NCI-H2107 (cell line): Measurements from ENCODE around the gene RABGAP1L.
"Not testable (repeated sequence)": the region's sequence is repeated elsewhere in the genome, so short reads cannot be mapped to it uniquely, and the experiment has no call there.

Experiments used
- DNase-seq: peaks from one replicate; lab custom pipeline; 2025; lab: John Stamatoyannopoulos, UW

The RABGAP1L gene

DNA sequence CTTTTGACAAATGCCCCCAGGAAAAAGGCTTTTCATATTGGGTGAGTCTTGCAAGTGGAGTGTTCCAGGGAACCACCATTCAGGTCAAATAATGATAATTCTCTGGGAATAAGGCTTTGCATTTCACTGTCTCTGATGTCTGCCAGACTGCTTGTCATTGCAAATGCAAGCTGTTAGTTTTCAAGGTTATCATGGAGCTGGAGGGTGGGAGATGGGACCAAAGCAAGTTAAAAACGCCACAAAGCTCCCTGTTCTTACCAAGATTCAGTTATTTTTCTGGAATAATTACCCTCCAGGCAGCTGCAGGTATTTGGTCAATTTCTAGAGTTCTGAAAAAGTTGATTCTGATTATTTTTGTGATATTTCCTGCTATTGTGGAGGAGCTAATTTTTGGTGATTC, 498.6 kb downstream of the RABGAP1L start:
- DNase-seq, result no peak

DNA sequence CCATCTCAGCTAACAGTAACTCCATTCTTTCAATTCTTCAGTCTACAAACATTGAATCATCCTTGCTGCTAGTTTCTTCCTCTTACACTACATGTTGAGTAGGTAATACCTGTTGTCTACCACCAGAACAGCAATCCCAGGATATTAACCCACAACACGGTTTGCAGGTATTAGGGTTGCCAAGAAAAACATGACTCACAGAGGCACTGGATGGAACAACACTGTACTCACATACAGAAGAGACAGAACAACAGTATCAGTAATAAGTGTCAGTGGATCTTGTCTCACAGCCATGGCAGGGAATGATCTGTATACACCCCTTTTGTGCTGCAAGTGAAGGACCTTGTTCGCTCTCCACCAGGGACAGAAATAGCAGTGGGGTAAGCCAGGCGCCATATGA, 500.5 kb downstream of the RABGAP1L start:
- DNase-seq, result no peak

DNA sequence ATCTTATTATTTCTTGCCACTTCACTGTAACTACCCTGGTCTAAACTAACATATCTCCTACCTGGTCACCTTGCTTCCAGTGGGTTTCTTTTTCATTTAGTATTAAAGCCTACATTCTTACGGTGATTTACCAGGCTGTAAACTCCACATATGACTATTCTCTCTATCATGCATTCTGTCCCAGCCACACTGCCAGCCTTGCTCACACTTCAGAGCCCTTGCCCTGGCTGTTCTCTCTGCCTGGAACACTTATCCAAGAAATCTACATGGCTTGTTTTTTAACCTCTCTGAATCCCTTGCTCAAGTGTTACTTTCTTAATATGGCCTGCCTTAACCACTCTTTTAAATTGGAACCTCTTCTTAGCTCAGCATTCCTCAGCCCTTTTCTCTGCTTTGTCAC, 501.2 kb downstream of the RABGAP1L start:
- DNase-seq, result no peak

DNA sequence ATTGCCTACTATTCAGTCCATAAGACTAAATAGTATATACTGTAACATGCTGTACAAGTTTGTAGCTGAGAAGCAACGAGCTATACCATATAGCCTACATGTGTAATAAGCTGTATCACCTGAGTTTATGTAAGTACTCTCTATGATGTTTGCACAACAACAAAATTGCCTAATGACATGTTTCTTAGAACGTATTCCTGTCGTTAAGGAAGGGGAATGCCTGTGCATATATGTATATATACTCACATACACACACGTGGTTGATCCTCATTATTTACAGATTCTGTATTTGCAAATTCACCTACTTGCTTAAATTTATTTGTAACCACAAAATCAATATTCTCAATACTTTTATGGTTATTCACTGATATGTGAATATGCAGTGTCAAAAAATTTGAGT, 504.0 kb downstream of the RABGAP1L start:
- no peak for DNase-seq

DNA sequence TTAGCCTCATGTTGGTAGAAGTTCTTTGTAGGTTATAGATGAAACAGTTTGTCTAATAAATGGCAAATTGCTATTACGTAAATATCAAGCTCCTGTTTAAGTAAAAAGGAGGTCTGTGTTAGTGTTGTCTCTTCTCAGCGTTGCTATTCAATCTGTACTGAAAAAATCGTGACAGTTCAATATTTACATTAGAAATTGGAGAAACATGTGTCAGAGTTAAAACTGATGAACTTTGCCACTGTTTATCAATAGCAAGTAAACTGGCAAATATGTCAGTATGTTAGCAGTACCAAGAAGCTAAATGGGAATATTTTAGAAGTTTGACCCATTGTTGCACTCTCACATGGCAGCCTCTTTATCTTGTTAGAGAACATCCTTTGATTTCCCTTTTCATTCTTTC, 506.9 kb downstream of the RABGAP1L start:
- no peak for DNase-seq

DNA sequence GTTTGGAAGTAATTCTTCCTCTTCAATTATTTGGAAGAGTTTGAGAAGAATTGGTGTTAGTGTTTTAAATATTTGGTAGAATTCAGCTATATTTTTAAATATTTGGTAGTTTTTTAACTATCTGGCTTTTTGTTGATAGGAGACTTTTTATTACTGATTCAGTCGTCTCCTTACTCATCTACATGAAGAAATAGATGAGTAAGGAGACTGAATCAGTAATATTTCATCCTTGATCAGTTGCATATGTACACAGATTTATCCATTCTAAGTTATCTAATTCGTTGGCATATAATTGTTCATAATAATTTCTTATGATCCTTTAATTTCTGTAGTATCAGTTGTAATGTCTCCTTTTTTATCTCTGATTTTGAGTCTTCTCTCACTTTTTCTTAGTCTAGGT, 512.5 kb downstream of the RABGAP1L start:
- DNase-seq, result no peak

DNA sequence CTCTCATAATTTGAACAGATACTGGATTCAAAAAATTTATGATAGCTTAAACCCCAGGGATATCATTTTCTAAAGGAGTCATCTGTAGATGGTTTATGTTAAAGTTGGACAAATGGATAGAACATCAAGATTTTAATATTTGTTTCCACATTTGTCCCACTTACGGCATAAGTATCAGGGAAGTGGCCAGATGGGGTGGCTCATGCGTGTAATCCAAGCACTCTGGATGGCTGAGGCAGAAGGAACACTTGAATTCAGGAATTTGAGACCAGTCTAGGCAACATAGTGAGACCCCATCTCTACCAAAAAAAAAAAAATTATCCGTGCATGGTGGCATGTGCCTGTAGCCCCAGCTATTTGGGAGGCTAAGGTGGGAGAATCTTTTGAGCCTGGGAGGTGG, 517.5 kb downstream of the RABGAP1L start:
- no peak for DNase-seq

DNA sequence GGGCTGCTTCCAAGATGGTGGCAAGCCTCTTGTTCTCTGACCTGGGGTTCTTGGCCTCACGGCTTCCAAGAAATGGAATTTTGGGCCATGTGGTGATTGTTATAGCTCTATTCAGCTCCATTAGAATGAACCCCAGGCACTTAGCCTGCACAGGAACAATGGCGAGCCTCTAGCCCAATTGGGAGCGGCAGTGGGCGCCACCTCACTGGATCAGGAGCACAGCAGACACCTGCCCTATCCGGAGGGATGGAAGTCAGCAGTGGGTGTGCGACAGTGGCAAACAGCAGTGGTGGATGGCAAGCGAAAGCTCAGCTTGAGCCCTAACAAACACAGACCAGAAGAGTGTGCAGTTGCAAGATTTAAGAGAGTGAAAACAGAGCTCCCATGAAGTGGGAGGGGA, 519.3 kb downstream of the RABGAP1L start:
- no peak for DNase-seq

DNA sequence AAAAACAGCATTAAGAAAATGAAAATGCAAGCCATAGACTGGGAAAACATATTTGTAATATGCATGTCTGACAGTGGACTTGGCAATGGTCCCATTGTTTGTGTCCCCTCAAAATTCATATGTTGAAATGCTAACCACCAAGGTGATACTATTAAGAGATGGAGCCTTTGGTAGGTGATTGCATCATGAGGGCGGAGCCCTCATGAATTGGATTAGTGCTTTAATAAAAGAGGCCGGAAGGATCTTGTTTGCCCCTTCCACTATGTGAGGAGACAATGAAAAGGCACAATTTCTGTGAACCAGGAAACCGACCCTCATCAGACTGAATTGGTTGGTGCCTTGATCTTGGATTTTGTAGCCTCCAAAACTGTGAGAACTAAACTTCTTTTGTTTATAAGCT, 520.8 kb downstream of the RABGAP1L start:
- no peak for DNase-seq

DNA sequence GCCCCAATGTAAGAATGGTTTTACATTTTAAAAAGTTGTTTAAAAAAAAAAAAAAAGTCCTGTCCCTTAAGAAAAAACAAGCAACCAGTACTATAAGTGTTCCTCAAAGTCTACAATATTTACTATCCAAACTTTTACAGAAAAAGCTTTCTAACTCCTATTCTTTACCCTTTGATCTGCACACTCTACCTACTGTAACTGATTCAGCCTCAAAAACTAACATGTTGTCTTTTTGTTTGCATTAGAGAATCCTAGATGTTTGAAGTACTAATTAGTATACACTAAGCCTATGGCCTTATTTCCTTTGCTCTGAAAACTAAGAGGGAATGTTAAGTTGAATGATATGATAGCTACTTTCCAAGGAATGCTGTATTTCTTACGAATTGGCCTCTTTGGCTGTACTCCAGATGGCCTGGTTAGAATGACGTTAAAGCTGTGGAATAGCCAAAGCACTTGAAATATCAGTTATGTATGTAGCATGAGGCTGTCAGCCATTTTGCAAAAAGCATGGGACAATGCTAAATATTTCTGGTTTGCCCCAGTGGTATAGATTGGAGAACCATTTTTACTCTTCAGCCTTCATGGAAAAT, 523.2 kb downstream of the RABGAP1L start:
- no peak for DNase-seq

DNA sequence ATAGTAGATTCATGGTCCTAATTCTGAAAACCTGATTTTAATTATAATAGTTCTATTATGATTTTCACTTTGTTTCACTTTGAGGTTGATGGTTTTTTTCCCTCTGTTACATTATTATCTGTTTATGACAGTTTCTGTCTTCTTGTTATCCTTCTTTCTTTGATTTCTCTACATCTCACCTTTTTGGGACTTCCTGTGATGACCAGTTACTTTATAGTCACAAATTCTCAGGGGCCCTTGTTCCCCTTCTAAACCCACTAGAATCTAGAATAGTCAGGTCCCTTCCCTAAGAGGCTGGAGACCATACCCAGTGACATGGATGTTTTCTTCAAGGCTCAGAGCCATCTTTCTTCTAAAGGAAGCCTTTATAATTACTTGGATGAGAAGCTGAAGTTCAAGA, 526.9 kb downstream of the RABGAP1L start:
- no peak for DNase-seq

DNA sequence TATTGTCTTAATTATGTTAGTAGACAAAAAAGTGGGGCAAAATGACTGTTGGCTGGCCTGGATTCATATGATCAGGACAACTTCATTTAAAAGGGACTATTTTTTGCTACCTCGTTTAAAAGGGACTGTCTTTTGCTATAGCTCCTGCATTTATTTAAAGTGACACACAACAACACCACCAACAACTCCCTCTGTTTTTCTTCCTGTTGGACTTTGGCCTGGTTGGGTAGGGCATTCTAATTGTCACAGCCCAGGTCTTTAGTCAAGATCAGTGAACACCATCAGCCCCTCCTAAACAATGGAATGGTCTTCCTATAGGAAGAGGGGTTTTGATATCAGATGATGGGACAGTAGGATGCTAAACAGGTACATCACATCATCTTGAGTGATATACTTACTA, 530.2 kb downstream of the RABGAP1L start:
- no peak for DNase-seq

DNA sequence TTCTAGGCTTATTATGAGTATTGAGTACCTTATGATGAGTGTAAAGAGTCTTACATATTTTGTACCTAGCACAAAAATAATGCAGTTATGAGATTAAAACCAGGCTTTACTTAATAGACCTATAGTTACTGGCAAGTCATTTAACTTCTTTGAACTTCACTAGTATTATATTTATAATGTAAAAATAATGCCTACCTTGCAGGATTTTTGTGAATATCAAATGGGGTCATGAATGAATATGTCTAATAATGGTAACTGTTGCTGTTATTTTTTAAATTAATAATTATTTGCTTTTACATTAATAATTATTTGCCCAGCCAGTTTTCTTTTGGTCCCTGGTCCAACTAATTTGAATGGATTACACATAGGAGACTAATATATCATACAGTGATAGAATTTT, 530.9 kb downstream of the RABGAP1L start:
- no peak for DNase-seq

DNA sequence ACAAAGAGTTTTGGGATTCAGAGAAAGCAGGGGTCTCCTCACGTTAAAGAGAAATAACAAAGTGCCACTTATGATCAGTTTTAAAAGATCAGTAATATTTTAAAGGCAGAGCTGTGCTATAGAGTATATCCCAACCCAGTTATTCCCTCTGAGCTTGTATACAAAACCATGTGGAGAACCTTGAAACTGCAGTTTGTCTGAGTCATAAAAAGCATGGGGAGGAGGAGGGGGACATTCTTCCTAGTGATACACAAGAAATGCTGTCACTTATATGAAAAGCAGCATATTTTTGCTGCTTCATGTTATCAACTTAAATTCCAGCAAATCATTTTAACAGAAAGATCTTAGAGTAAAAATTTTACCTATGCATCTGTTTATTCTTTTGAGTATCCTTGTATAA, 533.0 kb downstream of the RABGAP1L start:
- DNase-seq, result no peak

DNA sequence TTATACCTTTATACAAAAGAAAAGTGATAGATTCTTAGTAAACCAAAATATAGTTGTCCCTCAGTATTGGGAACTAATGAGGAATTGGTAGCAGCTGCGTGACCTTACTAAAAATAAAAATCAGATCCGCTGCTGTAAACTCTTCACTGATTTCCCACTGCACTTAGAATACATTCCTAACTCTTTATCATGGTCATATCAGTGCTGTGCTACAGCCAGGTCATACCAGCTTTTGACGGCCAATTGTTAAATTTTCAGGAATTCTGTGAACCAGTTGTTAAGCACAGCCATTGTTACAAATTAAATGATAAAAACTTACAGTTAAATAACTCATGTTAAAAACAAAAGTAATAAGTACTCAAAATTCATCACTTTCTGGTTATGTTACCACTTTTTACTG, 533.8 kb downstream of the RABGAP1L start:
- DNase-seq, result no peak

DNA sequence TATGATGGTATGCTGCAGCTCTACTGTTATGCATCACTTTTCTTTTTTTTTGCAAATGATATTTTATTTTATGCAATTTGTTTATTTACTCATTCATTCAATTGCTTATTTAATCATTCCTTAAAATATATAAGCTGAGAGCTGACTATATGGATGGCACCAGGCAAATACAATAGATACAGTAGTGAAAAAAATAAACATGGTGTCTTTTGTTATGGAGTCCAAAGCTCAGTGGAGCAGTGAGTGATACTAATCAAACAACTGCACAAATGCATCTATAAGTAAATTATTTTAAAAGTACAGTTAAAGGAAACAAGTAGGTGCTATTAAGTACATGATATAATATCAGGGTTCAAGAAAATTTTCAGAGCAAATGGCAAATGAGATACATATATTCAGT, 534.2 kb downstream of the RABGAP1L start:
- DNase-seq, result not testable (repeated sequence)

DNA sequence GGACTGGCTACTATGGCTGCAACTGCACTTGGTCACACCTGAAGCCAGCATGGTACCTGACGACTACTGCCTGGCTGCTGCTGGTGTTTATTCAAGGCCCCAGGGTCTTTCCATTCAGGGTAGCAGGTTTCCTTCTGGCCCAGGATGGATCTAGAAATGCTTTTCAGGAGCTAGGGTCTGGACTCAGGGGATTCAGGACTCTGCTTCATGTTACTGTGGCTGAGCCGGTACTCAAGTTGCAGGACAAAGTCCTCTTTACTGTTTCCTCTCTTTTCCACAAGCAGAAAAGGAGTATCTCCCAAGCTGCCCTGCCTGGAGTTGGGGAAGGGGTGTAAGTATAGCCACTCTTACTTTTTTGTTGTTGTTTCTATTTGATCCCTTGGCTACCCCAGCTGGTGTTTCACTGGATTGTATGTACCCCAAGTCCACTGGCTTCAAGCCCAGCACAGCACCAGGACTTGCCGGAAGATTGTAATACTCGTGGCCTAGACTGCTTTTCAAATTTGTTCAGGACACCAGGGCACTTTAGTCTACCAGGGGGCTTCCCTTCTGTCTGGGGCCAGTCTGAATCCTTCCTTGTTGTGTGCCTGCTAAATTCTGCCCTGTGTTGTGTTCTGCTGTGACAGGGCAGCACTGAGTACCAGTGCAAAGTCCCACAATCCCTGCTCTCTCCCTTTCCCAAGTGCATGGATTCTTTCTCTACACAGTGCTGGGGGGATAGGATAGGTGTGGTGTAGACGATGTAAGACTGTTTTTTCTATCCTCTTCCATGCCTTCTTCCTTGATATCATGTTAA, 536.9 kb downstream of the RABGAP1L start:
- no peak for DNase-seq

DNA sequence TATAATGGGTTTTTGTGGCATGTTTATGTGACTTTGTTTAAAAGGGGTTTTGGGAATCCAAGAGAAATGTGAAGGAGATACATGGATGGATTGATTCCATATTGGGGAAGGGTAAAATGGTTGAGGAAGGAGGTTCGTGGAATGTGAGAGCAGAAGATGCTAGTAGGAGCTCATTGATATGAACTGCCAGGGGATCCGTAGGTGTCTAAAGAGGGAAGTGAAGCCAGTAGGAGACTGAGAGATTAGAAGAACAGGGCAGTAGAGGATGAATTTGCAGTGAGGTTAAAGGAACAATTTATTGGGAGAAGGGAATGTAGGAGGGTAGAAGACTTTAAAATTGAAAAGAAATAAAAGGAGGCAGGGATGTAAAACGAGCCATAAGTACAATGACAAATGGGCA, 541.0 kb downstream of the RABGAP1L start:
- DNase-seq, result no peak

DNA sequence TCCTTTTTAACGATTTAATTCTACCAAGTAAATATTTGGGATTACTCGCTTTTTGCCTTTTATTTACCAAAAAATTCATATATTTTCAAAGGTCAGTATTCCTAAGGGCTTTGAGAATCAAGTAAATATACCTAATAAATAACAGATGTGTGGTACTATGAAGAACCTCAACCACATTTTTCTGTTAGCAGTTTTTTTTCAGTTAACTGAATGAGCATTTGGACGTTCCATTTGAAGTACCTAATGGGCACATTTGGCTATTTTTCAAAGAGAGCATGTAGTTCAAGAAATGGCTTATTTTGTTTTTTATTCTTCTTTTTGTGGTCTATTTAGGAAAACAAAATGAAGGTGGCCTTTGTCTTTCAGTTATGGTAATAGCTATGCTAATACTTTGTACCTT, 541.5 kb downstream of the RABGAP1L start:
- DNase-seq, result no peak

DNA sequence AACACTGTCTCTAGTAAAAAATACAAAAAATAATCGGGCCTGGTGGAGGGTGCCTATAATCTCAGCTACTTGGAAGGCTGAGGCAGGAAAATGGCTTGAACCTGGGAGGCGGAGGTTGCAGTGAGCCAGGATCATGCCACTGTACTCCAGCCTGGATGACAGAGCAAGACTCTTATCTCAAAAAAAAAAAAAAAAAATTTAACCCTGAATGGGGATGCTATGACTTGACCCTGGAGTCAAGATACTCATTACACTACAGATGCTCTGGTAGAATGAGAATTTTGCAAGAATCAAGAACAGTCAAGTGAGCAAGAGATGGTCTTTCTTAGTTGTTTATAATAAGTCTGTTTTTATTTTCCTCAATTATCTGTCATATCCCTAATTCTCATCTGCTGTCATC, 542.2 kb downstream of the RABGAP1L start:
- no peak for DNase-seq

DNA sequence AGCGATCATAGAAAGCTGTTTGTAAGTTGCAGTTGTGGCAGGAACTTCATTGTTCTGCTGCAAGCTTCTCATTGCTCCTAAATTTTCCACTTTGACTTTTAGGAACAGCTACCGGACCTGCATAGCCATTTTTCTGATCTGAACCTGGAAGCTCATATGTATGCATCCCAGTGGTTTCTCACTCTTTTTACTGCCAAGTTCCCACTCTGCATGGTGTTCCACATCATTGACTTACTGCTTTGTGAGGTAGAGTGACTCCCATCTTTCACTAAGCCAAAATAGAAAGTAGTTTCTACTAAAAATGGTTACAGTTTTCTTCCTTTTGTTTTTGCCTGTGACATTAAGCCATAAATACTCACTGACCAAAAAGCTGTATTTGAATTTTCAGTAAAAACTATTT, 542.7 kb downstream of the RABGAP1L start:
- DNase-seq, result no peak

DNA sequence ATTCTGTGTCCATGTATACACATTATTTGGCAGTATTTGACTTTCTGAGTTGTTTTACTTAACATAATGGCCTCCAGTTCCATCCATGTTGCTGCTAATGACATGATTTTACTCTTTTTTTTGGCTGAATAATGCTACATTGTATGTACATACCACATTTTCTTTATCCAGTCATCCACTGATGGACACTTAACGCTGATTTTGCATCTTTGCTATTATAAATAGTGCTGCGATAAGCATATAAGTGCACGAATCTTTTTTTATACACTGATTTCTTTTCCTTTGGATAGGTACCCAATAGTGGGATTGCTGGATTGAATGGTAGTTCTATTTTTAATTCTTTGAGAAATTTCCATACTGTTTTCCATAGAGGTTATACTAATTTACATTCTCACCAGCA, 544.0 kb downstream of the RABGAP1L start:
- DNase-seq, result no peak

DNA sequence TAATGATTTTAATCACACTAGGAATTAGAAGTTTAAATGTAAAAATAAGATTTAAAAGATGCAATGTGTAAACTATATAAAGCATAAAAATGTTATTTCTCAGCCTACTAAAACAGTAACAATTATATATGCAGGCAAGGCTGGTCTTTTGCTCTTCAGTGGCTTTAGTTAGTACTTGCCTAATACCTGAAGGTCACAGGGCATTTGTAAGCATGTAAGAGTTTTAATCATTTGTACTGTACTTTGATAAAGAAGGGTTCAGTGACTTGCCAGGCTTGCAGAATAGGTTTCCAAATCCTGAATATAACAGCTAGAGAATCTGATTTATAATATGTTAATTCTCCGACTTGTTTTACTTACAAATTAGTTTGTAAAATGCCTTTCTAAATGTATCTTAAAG, 545.0 kb downstream of the RABGAP1L start:
- no peak for DNase-seq
